Heart left ventricle (tissue), 13 donors: ENCODE measurements around the gene AFF1.

Experiments
- POLR2A ChIP-seq, 2 donors: fragments of 450-650 bp; IDR thresholded peaks; one replicate each; pipeline ENCODE4 v1.6.1; 2017; ENCODE audit warnings: antibody characterized with exemption in 2 of 2, mild to moderate bottlenecking in 2 of 2, moderate library complexity in 2 of 2
- TF ChIP-seq, protein P1 (sequence below), 12 donors: fragments of 200-600 bp; sonication (generic) in 4 of 12; IDR thresholded peaks; one replicate each; pipeline versions ENCODE4 v1.5.0 to v1.8.0; 2018 to 2022; ENCODE audit warnings: antibody characterized with exemption in 12 of 12, mild to moderate bottlenecking in 5 of 12
- donor health status: ischemic (EF 13 %, LVEDD 7.1; RV severe dilation, severe dysfunction).
- donor health status: DM: no; HTN: yes; CAD: no.
- donor health status: DM: no; HTN: no; CAD: no.
- donor health status: ischemic (EF 25% LVEDD 6.9; RV normal size, moderate dysfunction).
- donor health status: ischemic (EF 25% LVEDD 5.7; RV mildly dilated, moderate dysfunction).
- donor health status: ischemic (EF 35%, LVEDD 5.7; RV mildly dilated, moderate dysfunction).
- donor health status: nonischemic (EF 11% LVEDD 7.7; RV severe dilation, severe dysfunction).
- donor health status: DM: yes; HTN: yes; CAD: no.
- donor health status: PGD.
- donor health status: ischemic (EF 29% LVEDD 5.4; RV normal size, mild dysfunction).
- donor health status: nonischemic (EF 23%, LVEDD 6.1; RV moderate dilation, normal function).

GRCh38 chr4:87010192-87010591 is 75.4 kb downstream of the AFF1 start:
- TF ChIP-seq, protein P1, sequence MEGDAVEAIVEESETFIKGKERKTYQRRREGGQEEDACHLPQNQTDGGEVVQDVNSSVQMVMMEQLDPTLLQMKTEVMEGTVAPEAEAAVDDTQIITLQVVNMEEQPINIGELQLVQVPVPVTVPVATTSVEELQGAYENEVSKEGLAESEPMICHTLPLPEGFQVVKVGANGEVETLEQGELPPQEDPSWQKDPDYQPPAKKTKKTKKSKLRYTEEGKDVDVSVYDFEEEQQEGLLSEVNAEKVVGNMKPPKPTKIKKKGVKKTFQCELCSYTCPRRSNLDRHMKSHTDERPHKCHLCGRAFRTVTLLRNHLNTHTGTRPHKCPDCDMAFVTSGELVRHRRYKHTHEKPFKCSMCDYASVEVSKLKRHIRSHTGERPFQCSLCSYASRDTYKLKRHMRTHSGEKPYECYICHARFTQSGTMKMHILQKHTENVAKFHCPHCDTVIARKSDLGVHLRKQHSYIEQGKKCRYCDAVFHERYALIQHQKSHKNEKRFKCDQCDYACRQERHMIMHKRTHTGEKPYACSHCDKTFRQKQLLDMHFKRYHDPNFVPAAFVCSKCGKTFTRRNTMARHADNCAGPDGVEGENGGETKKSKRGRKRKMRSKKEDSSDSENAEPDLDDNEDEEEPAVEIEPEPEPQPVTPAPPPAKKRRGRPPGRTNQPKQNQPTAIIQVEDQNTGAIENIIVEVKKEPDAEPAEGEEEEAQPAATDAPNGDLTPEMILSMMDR (IDR thresholded peaks at IDR 0.05) = no peak
- TF ChIP-seq POLR2A (IDR thresholded peaks at IDR 0.05) = no peak
